ENCODE data around the gene SIRT3.

The SIRT3 gene

GRCh38 chr11:235997-236773, at the start of gene SIRT3:
Gene SIRT3, minus strand, starts transcription at chr11:236342. Its CDS starts 14 bp downstream, at chr11:236328.
- TF ChIP-seq CTCF (IDR thresholded peaks at IDR 0.05; ENCODE audit: low read length, missing control alignments): no peak
- peak within 1 kb of the TSS; percentile 98 for H3K4me3 ChIP-seq (replicated peaks; ENCODE audit: low read depth, low read length)
- peak; percentile 71 for DNase-seq (ENCODE audit: low read depth)

- TF ChIP-seq CTCF (IDR thresholded peaks at IDR 0.05; ENCODE audit: low read length, missing control alignments): no peak
- no peak overlapping the region for H3K4me3 ChIP-seq (replicated peaks; ENCODE audit: low read depth, low read length)
- no peak for DNase-seq (ENCODE audit: low read depth)
Measured at GRCh38 chr11:285894-286220, 49.7 kb upstream of the SIRT3 start.

- H3K4me3 ChIP-seq (replicated peaks; ENCODE audit: low read depth, low read length): no peak overlapping the region
- no peak for TF ChIP-seq CTCF (IDR thresholded peaks at IDR 0.05; ENCODE audit: low read length, missing control alignments)
- no peak for DNase-seq (ENCODE audit: low read depth)
Measured at GRCh38 chr11:285021-285893, 49.1 kb upstream of the SIRT3 start.

GRCh38 chr11:284105-285020, 48.2 kb upstream of the SIRT3 start:
- TF ChIP-seq CTCF (IDR thresholded peaks at IDR 0.05; ENCODE audit: low read length, missing control alignments): no peak
- no peak overlapping the region for H3K4me3 ChIP-seq (replicated peaks; ENCODE audit: low read depth, low read length)
- DNase-seq (ENCODE audit: low read depth): no peak

- H3K4me3 ChIP-seq (replicated peaks; ENCODE audit: low read depth, low read length): no peak overlapping the region
- DNase-seq (ENCODE audit: low read depth): no peak
- no peak for TF ChIP-seq CTCF (IDR thresholded peaks at IDR 0.05; ENCODE audit: low read length, missing control alignments)
Measured at GRCh38 chr11:283405-284104, 47.4 kb upstream of the SIRT3 start.
